GM10266 (cell line): ENCODE data around the gene ASZ1.

Experiments
- DNase-seq: peaks from one replicate; pipeline ENCODE4 v3.0.0; 2012; ENCODE audit errors: extremely low spot score
- TF ChIP-seq, protein P1 (sequence below): IDR thresholded peaks from 2 replicates; pipeline ENCODE4 v1.5.1; 2012; ENCODE audit warnings: mild to moderate bottlenecking, low read depth; ENCODE audit not compliant: control insufficient read depth, insufficient read depth; ENCODE audit errors: missing control alignments

ASZ1 gene

GRCh38 chr7:117322741-117323304, 104.5 kb downstream of the ASZ1 start, which contains the start of gene WNT2:
Gene WNT2 (minus strand): TSS chr7:117323058. CDS start chr7:117322989, 69 bp downstream.
- DNase-seq, result no peak
- TF ChIP-seq, protein P1, sequence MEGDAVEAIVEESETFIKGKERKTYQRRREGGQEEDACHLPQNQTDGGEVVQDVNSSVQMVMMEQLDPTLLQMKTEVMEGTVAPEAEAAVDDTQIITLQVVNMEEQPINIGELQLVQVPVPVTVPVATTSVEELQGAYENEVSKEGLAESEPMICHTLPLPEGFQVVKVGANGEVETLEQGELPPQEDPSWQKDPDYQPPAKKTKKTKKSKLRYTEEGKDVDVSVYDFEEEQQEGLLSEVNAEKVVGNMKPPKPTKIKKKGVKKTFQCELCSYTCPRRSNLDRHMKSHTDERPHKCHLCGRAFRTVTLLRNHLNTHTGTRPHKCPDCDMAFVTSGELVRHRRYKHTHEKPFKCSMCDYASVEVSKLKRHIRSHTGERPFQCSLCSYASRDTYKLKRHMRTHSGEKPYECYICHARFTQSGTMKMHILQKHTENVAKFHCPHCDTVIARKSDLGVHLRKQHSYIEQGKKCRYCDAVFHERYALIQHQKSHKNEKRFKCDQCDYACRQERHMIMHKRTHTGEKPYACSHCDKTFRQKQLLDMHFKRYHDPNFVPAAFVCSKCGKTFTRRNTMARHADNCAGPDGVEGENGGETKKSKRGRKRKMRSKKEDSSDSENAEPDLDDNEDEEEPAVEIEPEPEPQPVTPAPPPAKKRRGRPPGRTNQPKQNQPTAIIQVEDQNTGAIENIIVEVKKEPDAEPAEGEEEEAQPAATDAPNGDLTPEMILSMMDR, result no peak

DNA sequence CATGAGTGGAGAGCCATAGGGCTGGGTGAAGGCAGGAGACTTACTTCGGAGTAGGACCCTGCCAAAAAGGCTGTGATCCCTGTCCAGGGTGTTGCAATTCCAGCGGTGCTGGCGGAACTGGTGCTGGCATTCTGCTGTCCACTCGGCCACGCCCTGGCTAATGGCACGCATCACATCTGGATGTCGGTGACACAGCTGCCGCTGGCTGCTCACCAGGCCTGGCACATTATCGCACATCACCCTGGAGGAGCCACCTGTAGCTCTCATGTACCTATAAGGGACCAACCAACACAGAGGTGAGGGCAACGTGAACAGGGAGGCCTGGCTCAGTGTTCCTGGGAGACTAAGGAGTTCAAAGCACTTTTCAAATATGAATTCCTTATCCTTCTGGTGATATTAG, 106.8 kb downstream of the ASZ1 start:
- TF ChIP-seq, protein P1, result no peak
- DNase-seq, result no peak

DNA sequence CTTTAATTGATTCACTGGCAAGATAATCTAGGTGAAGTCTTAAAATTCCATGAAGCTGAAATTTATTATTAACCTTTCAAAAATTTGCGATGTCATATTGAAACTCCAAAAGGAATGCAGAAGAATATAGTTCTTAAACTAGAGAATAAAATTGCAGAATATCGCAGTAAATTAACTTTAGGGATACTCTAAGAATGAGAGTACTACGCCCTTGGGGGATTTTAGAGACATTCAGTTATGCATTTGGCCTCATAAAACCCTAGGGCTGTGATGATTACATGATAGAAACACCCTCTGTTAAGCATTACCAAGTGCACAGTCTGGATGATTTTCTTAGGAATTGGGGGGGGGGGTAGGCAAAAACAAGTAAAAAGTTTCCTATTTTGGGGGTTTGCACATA, 108.1 kb downstream of the ASZ1 start:
- TF ChIP-seq, protein P1, result no peak
- DNase-seq, result no peak

DNA sequence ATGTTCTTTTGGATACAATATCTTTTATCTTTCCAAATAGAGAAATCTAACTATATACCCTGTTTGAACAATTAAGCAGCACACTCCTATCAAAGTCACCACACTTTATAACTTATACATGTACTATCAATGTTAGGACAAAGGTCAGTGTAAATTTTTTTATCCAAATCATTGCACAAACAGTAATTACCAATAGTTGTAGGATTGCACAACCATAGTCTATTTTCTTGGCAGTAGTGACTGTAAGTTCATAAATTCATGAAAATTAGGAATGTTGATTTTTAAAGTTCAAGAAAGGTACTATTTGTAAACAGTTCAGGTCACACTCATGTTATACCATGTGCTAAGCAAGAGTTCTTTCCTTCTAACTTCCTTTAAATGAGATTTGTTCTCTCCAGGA, 113.7 kb downstream of the ASZ1 start:
- TF ChIP-seq, protein P1, result no peak

More for the DNA sequence above, 113.7 kb downstream of the ASZ1 start:
- no peak for DNase-seq
